ENCODE results near the gene P2RX6. TPM values are rescaled to one million over a fixed set of nuclear protein-coding genes. Genes with fewer than 3 reads are reported as not detected.
A peak's percentile ranks its signal among the peaks of the same experiment; 100 is the strongest.

P2RX6 gene
- total and polyA plus RNA-seq, 9 of the 15 experiments (the other 6 are each of a cell fraction or from before 2014, with no cell fraction given): 0.01 to 3.9 (median 1.5) TPM; not detected in 1

- TF ChIP-seq ZBTB9 (CRISPR knock-in tag; IDR thresholded peaks at IDR 0.05) (peak; percentile 44; the same call in 1 of the 2 replicates), NR4A1 (CRISPR knock-in tag; IDR thresholded peaks at IDR 0.05) (peak; percentile 12; the same call in 1 of the 2 replicates), NR4A1 (tag; IDR thresholded peaks at IDR 0.05) (no peak), CHCHD3 (CRISPR knock-in tag; IDR thresholded peaks at IDR 0.05) (no peak), ZNF696 (CRISPR knock-in tag; conservative IDR thresholded peaks at IDR 0.05) (0 out of 2 replicates have a peak, but pooled peaks have one; percentile 67), SIRT6 (IDR thresholded peaks at IDR 0.05; ENCODE audit: low read depth, low read length) (peak; percentile 38), CXXC5 (CRISPR knock-in tag; IDR thresholded peaks at IDR 0.05) (no peak; the same call in none of the 2 replicates), ZFP1 (CRISPR knock-in tag; IDR thresholded peaks at IDR 0.05) (0 out of 2 replicates have a peak, but pooled peaks have one; percentile 3), ZSCAN32 (CRISPR knock-in tag; IDR thresholded peaks at IDR 0.05) (peak; percentile 57), SMC3 (conservative IDR thresholded peaks at IDR 0.05; ENCODE audit: insufficient read depth, low read depth, low read length) (0 out of 2 replicates have a peak, but pooled peaks have one; percentile 5), MBD2 (IDR thresholded peaks at IDR 0.05; ENCODE audit: borderline replicate concordance, low read depth) (no peak), POLR2AphosphoS2 (IDR thresholded peaks at IDR 0.05; ENCODE audit: low read length) (peak; percentile 96), ELK3 (CRISPR knock-in tag; IDR thresholded peaks at IDR 0.05) (0 out of 2 replicates have a peak, but pooled peaks have one; percentile 75), CHD1 (IDR thresholded peaks at IDR 0.05; ENCODE audit: low read length) (peak; percentile 74), ZNF174 (CRISPR knock-in tag; IDR thresholded peaks at IDR 0.05) (peak; percentile 35; the same call in 1 of the 2 replicates)
Measured at GRCh38 chr22:20998411-20999336, 16.3 kb upstream of the P2RX6 start (continued).

Measured in K562 (cell line).